ENCODE results near the gene CELSR2.
A peak's percentile ranks its signal among the peaks of the same experiment; 100 is the strongest.

The CELSR2 gene

DNA sequence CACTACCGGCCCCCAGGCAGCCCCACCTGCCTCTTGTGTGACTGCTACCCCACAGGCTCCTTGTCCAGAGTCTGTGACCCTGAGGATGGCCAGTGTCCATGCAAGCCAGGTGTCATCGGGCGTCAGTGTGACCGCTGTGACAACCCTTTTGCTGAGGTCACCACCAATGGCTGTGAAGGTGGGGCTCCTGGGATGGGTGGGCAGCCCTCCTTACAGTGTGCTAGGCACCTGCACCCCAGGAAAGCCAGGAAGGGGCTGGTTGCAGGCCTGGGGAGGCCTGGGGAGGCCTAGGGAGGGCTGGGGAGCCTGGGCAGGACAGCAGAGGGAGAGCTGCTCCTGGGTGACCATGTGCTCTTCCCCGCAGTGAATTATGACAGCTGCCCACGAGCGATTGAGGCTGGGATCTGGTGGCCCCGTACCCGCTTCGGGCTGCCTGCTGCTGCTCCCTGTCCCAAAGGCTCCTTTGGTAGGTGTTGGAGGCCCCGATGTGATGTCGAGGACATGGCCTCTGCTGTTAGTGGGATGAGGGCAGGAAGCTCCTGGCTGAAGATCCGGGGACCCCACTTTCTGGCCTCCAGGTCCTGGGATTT is 16.5 kb downstream of the CELSR2 start:
- no peak for DNase-seq

DNA sequence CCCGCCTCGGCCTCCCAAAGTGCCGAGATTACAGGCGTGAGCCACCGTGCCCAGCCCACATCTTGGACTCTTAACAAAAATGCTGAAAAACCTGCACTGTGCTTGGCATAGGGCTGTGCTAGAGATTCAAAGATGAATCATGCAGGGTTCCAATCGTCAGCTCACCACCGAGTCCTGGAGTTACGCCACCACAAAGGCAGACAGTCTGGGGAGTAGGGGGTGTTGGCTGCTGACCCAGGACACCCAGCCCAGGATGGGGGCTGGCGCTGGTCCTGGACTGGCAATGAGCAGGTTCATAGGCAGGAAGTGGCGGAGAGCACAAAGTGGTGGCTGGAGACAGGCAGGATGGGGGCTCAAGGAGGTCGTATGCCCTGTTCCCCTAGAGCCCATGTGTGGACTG is 17.6 kb downstream of the CELSR2 start:
- DNase-seq: no peak

DNA sequence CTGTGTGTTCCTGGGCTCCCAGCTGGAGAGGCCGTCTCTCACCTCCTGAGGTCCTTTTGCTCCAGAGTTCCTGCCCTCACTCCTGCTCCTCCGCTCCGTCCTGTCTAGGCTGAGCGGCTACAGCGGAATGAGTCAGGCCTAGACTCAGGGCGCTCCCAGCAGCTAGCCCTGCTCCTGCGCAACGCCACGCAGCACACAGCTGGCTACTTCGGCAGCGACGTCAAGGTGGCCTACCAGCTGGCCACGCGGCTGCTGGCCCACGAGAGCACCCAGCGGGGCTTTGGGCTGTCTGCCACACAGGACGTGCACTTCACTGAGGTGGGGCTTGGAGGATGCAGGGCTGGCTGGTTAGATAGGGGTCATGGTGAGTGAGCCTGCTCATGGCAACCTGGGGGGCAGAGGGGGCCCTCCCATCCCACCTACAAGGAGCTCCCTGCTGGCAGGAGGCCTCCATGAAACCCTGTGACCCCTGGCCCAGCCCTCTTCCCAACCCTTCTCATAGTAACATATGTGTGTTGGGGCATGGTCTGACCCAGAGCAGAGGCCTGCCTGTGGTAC is 18.5 kb downstream of the CELSR2 start:
- no peak for DNase-seq

DNA sequence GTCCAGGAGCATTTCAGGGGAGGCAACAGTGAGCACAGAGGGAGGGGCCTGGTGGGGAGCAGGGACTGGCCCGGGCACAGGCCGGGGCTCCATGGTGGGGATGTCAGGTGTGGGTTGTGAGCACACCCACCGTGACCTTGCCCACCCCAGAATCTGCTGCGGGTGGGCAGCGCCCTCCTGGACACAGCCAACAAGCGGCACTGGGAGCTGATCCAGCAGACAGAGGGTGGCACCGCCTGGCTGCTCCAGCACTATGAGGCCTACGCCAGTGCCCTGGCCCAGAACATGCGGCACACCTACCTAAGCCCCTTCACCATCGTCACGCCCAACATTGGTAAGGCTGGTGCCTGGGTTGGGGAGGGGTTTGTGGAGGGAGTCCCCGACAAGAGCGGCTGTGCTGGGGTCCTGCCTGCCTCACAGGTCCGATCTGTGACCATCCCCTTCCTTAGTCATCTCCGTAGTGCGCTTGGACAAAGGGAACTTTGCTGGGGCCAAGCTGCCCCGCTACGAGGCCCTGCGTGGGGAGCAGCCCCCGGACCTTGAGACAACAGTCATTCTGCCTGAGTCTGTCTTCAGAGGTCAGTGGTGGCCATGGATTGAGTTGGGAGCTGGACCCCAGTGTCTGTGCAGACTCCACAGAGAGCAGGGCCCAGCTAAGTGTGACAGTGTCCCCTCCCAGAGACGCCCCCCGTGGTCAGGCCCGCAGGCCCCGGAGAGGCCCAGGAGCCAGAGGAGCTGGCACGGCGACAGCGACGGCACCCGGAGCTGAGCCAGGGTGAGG is 19.3 kb downstream of the CELSR2 start:
- no peak for DNase-seq

DNA sequence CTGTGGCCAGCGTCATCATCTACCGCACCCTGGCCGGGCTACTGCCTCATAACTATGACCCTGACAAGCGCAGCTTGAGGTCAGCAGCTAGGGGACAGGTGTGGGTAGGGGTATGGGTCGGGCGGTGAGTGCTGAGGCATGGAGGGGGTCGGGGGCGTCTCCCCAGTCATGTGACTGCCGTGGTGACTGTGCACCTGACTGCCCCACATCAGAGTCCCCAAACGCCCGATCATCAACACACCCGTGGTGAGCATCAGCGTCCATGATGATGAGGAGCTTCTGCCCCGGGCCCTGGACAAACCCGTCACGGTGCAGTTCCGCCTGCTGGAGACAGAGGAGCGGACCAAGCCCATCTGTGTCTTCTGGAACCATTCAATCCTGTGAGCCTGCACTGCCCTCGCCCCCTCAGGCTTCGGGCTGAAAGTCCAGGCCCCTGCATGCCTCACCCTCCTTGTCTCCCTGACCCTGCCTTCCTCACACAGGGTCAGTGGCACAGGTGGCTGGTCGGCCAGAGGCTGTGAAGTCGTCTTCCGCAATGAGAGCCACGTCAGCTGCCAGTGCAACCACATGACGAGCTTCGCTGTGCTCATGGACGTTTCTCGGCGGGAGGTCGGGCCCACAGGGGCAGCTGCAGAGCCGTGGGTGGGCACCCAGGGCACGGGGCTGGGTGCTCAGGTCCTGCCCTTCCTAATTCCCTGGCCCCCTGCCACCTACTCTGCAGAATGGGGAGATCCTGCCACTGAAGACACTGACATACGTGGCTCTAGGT is 20.1 kb downstream of the CELSR2 start:
- no peak for DNase-seq

DNA sequence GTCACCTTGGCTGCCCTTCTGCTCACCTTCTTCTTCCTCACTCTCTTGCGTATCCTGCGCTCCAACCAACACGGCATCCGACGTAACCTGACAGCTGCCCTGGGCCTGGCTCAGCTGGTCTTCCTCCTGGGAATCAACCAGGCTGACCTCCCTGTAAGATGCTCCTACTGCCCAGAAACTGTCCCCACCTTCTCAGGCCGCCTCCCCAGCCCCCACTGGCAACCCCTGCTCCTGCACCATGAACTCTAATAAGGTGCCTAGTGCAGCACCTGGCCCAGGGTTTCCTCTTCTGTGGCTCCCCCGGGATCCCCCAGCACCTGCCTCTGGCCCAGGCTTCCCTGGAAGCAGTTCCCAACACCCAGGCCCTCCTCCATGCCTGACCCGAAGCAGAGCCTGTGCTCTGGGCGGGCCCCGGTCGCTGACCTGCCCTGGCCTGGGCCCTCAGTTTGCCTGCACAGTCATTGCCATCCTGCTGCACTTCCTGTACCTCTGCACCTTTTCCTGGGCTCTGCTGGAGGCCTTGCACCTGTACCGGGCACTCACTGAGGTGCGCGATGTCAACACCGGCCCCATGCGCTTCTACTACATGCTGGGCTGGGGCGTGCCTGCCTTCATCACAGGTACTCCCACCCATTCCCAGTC is 20.8 kb downstream of the CELSR2 start:
- no peak for DNase-seq

DNA sequence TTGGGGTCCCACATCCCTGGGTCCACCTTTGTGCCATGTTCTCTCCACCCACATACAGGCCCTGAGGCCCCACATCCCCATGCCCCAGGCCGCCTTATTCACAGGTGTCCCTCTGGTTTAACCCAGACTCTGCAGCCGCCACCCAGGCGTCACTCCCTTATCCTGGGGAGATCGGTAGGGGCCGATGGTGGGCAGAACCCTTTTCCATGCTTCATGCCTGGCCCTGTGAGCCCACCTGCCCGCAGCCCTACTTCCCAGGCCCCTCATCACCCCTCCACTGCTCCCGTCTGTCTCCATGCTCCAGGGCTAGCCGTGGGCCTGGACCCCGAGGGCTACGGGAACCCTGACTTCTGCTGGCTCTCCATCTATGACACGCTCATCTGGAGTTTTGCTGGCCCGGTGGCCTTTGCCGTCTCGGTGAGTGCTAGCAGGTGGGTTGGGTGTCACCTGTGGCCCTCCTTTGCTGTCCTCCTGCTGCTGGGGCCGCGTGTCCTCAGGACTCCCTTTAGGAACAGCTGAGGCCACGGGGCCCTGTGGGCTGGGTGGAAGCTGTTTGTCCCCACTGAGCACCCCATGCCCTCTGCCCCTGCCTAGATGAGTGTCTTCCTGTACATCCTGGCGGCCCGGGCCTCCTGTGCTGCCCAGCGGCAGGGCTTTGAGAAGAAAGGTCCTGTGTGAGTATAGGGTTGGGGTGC is 21.4 kb downstream of the CELSR2 start:
- DNase-seq: no peak

DNA sequence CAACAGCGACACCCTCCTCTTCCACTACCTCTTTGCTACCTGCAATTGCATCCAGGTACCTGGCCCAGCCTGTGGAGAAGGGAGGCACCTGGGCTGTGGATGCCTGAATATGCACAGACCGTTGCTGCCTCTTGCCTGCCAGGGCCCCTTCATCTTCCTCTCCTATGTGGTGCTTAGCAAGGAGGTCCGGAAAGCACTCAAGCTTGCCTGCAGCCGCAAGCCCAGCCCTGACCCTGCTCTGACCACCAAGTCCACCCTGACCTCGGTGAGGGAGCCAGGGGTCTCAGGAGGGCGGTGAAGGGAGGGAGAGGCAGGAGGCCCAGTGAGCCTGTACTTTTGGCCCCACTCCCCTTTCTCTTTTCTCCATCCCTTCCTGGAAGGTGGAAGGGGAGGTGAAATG is 22.1 kb downstream of the CELSR2 start:
- DNase-seq: no peak

DNA sequence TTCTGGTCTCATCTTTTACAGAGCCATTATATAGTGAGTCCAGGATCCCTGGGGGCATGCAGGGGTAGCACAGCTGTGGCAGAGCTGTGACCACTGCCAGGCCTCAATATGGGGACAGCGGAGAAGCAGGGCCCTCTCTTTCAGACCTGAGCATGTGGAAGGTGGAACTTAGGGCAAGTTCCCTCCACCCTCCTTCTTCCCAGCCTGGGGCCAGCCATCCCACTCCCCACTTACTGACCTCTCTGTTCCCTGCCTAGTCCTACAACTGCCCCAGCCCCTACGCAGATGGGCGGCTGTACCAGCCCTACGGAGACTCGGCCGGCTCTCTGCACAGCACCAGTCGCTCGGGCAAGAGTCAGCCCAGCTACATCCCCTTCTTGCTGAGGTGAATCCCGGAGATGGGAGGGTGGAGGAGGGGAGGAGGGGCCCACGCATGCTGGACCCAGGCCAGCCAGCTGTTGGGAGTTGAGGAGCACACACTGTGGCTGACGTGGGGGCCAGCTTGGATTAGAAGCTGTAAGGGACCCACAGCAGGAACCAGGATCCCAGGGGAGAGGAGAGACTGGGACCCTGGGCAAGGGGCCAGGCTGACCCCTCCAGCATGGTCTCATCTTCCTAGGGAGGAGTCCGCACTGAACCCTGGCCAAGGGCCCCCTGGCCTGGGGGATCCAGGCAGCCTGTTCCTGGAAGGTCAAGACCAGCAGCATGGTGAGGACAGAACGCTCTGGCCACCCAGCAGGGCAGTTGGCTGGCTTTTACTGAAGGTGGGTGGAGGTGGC is 22.9 kb downstream of the CELSR2 start:
- no peak for DNase-seq

DNA sequence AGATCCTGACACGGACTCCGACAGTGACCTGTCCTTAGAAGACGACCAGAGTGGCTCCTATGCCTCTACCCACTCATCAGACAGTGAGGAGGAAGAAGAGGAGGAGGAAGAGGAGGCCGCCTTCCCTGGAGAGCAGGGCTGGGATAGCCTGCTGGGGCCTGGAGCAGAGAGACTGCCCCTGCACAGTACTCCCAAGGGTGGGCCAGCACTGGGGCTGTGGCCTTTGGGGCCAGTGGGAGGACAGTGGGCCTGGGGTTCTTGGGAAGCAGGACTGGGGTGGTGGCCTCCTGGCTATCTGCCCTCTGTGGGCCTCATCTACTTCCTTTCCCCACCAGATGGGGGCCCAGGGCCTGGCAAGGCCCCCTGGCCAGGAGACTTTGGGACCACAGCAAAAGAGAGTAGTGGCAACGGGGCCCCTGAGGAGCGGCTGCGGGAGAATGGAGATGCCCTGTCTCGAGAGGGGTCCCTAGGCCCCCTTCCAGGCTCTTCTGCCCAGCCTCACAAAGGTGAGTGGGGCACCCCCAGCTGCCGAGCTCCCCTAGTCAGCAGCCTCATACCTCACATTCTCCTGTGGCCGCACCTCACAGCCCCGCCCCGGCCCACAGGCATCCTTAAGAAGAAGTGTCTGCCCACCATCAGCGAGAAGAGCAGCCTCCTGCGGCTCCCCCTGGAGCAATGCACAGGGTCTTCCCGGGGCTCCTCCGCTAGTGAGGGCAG is 23.6 kb downstream of the CELSR2 start:
- DNase-seq: no peak

DNA sequence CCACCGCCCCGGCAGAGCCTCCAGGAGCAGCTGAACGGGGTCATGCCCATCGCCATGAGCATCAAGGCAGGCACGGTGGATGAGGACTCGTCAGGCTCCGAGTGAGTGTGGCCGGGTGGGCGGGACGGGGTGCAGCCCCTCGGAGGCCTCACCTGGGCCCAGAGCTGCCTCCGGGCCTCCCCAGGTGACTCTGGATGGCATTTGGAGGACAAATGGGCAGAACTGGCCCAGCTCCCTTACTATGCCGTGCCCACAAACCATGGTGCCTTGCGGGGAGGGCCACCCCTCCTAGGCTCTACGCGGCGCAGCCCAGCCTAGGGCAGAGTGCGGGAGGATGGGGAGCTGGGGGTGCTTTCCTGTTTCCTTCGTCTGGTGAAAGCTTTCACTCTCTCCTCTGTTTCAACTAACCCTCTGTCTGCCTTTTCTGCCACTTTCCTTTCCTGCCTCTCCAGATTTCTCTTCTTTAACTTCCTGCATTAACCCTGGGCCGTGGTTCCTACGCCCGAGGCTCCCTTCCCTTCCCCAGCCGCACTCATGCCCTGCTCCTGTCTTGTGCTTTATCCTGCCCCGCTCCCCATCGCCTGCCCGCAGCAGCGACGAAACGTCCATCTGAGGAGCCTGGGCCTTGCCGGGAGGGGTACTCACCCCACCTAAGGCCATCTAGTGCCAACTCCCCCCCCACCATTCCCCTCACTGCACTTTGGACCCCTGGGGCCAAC is 24.4 kb downstream of the CELSR2 start:
- no peak for DNase-seq

DNA sequence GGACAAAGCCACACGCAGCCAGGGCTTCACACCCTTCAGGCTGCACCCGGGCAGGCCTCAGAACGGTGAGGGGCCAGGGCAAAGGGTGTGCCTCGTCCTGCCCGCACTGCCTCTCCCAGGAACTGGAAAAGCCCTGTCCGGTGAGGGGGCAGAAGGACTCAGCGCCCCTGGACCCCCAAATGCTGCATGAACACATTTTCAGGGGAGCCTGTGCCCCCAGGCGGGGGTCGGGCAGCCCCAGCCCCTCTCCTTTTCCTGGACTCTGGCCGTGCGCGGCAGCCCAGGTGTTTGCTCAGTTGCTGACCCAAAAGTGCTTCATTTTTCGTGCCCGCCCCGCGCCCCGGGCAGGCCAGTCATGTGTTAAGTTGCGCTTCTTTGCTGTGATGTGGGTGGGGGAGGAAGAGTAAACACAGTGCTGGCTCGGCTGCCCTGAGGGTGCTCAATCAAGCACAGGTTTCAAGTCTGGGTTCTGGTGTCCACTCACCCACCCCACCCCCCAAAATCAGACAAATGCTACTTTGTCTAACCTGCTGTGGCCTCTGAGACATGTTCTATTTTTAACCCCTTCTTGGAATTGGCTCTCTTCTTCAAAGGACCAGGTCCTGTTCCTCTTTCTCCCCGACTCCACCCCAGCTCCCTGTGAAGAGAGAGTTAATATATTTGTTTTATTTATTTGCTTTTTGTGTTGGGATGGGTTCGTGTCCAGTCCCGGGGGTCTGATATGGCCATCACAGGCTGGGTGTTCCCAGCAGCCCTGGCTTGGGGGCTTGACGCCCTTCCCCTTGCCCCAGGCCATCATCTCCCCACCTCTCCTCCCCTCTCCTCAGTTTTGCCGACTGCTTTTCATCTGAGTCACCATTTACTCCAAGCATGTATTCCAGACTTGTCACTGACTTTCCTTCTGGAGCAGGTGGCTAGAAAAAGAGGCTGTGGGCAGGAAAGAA is 25.5 kb downstream of the CELSR2 start:
- DNase-seq: peak; percentile 42

DNA sequence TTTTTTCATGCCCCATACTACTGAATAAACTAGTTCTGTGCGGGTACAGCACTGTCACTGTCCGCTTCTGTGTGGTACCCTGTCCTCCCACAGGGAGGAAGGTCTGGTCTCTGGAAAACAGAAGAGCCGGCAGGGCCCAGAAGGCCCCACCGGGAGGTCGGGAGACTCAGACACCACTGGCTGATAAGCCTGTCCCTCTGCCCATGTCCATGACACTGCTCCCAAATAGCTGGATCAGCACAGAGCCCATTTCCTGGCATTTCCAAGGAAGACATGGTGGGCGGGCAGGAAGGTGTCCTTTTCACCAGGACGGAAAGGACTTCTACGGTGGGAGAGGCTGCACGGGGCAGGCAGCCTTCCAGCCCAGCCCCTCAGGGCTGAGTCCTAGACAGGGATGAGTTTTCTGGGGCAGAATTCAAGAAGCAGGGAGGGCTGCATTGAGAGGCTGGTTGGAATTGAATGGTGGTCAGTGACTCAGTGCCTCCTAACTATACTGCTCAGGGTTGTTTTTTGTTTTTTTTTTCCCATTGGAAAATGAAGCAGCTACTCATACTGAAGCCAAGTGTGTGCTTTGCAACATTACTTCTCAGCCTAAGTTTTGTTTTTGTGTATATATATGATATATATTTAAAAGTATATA is 26.5 kb downstream of the CELSR2 start:
- no peak for DNase-seq

DNA sequence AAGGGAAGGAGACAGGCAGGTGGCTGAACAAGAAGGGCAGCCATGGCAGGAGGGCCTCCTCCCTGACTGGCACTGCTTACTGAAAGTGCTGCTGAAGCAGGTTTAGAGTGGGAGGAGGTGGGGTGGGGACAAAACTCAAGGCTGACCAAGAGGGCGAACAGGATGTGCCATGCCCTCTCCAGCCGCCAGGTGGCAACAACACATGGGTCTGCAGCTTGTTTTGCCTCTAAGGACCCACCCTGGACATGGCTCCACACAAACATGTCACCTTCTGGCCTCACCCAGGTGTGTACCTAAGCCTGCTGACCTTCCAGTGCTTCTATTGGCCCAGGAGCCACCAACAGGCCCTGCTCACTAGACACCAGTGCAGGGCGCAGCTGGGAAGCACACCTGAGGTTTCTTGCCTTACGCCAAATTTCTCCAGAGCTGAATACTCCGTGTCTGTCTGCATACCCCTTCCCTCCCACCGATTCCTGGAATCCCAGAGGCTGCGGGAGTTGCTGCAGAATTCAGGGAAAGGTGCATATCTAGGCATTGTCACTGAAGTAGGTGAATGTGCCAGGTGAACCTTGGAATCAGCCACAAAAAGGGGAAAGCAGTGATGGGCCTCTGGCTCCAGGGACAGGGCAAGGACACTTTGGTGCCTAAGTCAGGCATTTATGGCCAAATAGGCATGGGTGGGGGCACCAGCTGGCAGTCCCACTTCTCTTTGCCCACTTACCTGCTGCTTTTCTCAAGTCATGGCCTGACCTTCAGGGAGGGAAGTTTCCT is 28.3 kb downstream of the CELSR2 start:
- peak; percentile 39 for DNase-seq

DNA sequence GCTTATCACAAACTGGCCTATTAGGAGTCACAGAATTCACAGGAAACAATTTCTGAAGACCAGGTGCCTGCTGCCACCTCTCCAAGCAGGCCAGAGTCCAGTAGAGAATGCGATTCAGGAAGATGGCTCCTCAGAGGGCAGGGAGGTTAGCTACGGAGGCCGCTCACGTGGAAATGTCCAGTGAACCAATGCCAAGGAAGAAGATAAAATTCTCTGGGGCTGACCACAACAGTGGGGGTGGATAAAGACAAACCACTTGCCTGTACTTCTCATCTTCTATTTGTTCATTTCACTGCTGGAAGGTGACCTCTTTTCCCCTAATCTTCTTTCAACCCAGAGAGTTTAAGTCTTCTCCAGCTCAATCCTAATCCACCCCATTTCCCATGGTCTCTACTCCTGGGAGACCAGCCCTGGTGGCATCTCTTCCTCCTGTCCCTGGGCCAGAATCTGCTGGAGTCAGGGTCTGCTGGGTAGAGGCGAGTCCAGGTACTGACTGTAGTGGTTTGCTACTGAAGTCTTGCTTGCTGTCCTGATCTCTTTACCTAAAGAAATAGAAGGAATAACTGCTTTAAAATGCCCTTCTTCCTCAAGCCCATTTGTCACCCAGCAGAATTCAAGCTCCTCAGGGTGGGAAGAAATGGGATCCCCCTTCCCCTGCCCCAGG is 30.4 kb downstream of the CELSR2 start:
- DNase-seq: no peak

DNA sequence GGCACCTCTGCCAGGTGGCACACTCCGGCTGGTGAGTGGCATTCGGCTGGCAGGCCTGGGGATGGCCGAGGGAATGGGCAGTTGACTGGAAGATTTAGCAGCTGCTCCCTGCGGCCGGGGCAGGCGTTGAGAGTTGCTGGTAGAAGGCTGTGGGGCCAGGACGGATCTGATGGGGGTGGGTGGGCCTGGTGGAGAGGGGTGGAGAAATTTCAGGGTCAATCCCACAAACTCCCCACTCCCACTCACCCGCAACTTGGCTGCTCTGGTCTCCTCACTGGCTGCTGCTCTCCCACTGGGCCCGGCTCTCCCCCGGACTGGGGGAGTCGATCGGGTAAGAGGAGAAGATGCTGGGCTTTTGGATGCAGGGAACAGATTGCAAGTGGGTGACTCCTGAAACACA is 31.5 kb downstream of the CELSR2 start:
- DNase-seq: no peak

Data from T1000 (cell line).